Kidney epithelial cell (primary cell): ENCODE measurements around the gene TAP1. TPM values are rescaled to one million over a fixed set of nuclear protein-coding genes. Genes with fewer than 3 reads are reported as not detected.
"Not testable (repeated sequence)": the region's sequence is repeated elsewhere in the genome, so short reads cannot be mapped to it uniquely, and the experiment has no call there.

Experiments
- DNase-seq: peaks from one replicate; pipeline ENCODE4 v3.0.0-alpha.2; 2010; ENCODE audit warnings: low read depth
- H3K27me3 ChIP-seq: 2 replicates; pipeline ENCODE4 v1.6.0; 2011; ENCODE audit warnings: low read length; ENCODE audit not compliant: control insufficient read depth, insufficient read depth
- H3K36me3 ChIP-seq: 2 replicates; pipeline ENCODE4 v1.5.1; 2011; ENCODE audit warnings: low read length; ENCODE audit not compliant: control insufficient read depth, insufficient read depth
- H3K4me3 ChIP-seq: 2 replicates; pipeline ENCODE4 v1.5.1; 2011; ENCODE audit warnings: low read depth, mild to moderate bottlenecking, control low read depth, low read length
- total RNA-seq: library from RNA; depleted of rRNA; stranded (reverse); fragments of >200 nt; gene quantifications from 2 replicates; pipeline ENCODE4 v1.2.3, GENCODE V29; 2015
- TF ChIP-seq, protein P1 (sequence below): IDR thresholded peaks from 2 replicates; pipeline ENCODE4 v1.5.1; 2011; ENCODE audit warnings: mild to moderate bottlenecking, moderate library complexity, low read length, control low read depth, inconsistent platforms; ENCODE audit not compliant: insufficient read depth, poor library complexity, severe bottlenecking

TAP1 gene
- total RNA-seq, 1 donor from 2014 or later: 77.6 TPM

DNA sequence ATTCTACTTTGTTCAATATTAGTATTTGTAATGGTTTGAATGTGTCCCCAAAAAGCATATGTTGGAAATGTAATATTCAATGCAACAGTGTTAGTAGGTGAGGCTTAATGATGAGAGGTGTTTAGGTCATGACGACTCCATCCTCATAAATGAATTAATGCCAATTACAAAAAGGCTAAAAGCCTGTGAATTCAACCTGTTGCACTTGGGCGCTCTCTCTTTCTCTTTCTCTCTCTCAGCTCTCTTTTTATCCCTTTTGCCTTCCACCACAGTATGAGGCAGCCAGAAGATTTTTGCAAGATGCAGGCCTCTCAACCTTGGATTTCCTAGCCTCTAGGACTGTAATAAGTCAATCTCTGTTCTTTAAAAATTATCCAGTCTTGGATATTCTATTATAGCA, 35.1 kb upstream of the TAP1 start:
- no peak for DNase-seq
- TF ChIP-seq, protein P1, sequence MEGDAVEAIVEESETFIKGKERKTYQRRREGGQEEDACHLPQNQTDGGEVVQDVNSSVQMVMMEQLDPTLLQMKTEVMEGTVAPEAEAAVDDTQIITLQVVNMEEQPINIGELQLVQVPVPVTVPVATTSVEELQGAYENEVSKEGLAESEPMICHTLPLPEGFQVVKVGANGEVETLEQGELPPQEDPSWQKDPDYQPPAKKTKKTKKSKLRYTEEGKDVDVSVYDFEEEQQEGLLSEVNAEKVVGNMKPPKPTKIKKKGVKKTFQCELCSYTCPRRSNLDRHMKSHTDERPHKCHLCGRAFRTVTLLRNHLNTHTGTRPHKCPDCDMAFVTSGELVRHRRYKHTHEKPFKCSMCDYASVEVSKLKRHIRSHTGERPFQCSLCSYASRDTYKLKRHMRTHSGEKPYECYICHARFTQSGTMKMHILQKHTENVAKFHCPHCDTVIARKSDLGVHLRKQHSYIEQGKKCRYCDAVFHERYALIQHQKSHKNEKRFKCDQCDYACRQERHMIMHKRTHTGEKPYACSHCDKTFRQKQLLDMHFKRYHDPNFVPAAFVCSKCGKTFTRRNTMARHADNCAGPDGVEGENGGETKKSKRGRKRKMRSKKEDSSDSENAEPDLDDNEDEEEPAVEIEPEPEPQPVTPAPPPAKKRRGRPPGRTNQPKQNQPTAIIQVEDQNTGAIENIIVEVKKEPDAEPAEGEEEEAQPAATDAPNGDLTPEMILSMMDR: no peak
- no peak overlapping the region for H3K4me3 ChIP-seq
- no peaks in the 10 kb centered on the region for H3K36me3 ChIP-seq
- H3K27me3 ChIP-seq: no peaks in the 10 kb centered on the region

DNA sequence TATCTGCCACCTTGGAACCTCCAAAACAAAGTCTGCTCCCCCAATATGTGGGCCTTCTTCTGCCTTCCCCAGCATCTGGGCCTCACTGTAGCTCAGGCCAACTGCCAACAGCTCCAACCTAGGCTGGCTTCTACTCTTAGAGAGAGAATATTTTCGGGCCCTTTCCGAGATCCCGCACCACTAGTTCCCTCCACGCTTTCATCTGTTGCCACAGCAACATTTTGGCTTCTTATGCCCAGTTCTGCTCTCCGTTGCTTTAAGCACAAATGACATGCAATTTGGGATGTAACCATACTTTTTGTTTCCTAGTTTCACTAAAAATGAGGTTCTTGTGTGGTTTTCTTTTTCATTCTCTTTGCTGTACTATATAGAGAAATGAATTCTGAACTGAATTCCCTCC, 34.1 kb upstream of the TAP1 start:
- no peak for DNase-seq
- TF ChIP-seq, protein P1: no peak
- Histone ChIP-seq H3K36me3 (no peaks in the 10 kb centered on the region), H3K27me3 (no peaks in the 10 kb centered on the region), H3K4me3 (no peak overlapping the region)

DNA sequence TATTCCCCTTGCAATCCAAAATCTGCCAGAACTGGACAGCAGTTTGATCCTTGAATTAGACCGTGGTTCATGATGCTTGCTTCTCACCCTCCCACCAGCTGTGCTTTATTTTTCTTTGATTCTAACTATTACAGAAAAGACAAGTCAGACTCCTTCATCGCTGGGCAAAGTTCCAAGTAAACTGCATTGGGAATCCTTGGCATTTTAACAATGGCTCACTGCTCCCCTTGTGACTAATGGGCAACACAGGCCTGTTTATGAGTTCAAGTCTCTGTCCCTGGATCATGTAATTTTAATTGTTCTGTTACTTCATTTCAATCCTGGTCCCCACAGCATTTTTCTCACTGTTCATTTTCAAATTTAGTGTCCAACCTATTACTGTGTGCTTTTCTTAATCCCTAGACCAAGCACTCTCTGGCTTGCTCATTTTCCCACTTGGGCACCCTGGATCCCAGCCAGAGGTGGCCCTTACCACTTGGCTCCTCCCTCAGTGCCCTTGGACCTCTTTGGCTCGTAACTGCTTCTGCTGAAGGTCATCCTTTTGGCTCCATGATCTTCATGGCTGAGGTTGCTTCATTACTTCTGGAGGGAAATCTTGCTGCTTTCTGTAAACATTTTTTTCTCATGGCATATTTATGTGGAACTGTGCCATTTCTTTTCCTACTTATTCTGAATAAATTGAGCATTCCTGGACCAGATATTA, 33.3 kb upstream of the TAP1 start:
- H3K36me3 ChIP-seq: no peaks in the 10 kb centered on the region
- DNase-seq: peak; percentile 29
- H3K27me3 ChIP-seq: no peaks in the 10 kb centered on the region
- H3K4me3 ChIP-seq: no peak overlapping the region
- TF ChIP-seq, protein P1: no peak

DNA sequence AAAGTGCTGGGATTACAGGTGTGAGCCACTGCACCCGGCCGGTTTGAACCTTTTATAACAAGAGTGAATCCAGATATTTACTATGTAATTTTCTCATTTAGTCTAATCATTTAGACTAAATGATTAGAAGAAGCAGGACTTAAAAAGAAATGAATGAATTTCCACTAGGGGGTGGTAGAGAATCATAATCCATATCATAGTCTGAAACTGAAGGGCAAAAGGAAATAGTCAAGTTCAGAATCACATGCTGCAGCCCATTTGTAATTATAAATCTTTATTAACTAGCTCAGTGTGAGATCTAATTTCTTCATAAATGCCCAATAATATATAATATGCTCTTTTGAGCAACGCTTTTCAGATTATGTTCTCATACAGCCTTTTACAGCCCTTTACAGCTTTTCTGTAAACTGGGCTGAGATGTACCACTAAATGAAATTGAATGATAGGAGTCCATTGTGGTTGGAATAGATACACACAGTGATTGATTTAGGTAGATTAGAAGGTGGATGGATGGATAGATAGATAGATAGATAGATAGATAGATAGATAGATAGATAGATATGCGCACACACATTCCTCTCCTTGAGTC, 32.3 kb upstream of the TAP1 start:
- Histone ChIP-seq H3K27me3 (no peaks in the 10 kb centered on the region), H3K4me3 (no peak overlapping the region), H3K36me3 (no peaks in the 10 kb centered on the region)
- TF ChIP-seq, protein P1: peak; percentile 35
- DNase-seq: peak; percentile 37

DNA sequence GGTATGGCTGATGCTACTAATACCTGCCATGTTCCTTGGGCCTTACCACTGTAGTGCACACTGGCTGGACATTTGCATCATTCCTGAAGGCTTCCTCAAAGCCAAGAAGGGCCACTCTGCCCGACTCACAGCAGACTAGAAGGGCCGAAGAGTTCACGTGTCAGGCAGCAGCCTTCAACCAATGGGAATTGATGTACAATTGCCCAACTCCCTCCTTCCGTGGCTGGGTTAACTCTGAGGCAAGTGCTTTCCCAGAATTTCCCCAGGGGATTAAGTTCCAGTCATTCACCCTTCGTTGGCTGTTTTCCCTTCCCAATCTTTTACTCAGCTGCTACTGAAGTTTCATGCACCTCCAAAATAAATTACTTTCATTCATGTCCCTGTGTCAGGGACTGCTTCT, 30.3 kb upstream of the TAP1 start:
- Histone ChIP-seq H3K4me3 (no peak overlapping the region), H3K36me3 (no peaks in the 10 kb centered on the region), H3K27me3 (peaks cover 12% of the 10 kb centered on the region)
- TF ChIP-seq, protein P1: no peak
- DNase-seq: no peak

DNA sequence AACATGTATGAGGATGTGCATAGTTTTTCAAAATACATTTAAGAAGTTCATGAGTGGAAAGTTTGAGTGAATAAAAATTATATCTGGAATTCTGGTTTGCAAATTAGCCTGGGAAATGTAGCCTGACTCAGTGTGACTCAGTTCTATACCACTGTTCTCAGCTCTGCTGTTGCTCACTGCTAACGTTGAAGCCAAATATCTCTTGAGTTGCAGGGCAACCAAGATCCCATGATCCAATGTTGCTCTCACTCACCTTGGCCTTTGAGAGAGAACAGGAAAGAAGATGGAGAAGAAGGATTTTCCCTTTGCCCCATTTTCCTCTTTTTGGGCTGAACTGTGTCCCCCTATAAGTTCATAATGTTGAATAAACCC, 29.4 kb upstream of the TAP1 start:
- DNase-seq: peak; percentile 2

DNA sequence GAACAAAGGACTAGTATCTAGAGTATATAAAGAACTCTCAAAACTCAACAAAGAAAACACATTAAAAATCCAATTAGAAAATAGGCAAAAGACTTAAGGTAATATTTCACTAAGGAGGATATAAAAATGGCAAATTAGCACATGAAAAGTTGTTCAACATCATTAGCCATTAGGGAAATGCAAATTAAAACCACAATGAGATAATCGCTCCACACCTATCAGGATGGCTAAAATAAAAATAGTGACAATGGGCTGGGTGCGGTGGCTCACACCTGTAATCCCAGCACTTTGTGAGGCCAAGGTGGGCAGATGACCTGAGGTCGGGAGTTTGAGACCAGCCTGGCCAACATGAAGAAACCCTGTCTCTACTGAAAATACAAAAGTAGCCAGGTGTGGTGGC, 27.5 kb upstream of the TAP1 start:
- DNase-seq, H3K4me3 ChIP-seq: not testable (repeated sequence)
- H3K27me3 ChIP-seq: peaks cover 12% of the 10 kb centered on the region

More for the DNA sequence above, 29.4 kb upstream of the TAP1 start:
- Histone ChIP-seq H3K27me3 (peaks cover 12% of the 10 kb centered on the region), H3K4me3 (no peak overlapping the region), H3K36me3 (no peaks in the 10 kb centered on the region)
- TF ChIP-seq, protein P1: no peak

More for the DNA sequence above, 27.5 kb upstream of the TAP1 start:
- H3K36me3 ChIP-seq: not testable (repeated sequence)
